IPS-NIHi7 (cell line): ENCODE measurements around the gene ENTPD7.
A peak's percentile ranks its signal among the peaks of the same experiment; 100 is the strongest.

Experiments used
- DNase-seq: peaks from one replicate; pipeline ENCODE4 v3.0.0; 2012; ENCODE audit warnings: mixed read lengths; ENCODE audit errors: extremely low spot score

Gene ENTPD7

GRCh38 chr10:99648717-99649116 lies 10.6 kb upstream of the ENTPD7 start:
- DNase-seq: no peak

- no peak for DNase-seq
Measured at GRCh38 chr10:99652800-99653390, 6.4 kb upstream of the ENTPD7 start.

- no peak for DNase-seq
Measured at GRCh38 chr10:99654390-99655175, 4.7 kb upstream of the ENTPD7 start.

- DNase-seq: no peak
Measured at GRCh38 chr10:99656199-99657064, 2.9 kb upstream of the ENTPD7 start.

- DNase-seq: peak; percentile 34
Measured at GRCh38 chr10:99658622-99659030, 683 bp upstream of the ENTPD7 start.

GRCh38 chr10:99659868-99660366 lies 608 bp downstream of the ENTPD7 start:
- peak; percentile 27 for DNase-seq

- DNase-seq: no peak
Measured at GRCh38 chr10:99660662-99661376, 1.5 kb downstream of the ENTPD7 start.

GRCh38 chr10:99661377-99661763 lies 2.1 kb downstream of the ENTPD7 start:
- no peak for DNase-seq

GRCh38 chr10:99665304-99665703 lies 6.0 kb downstream of the ENTPD7 start:
- DNase-seq: no peak

- no peak for DNase-seq
Measured at GRCh38 chr10:99667108-99667751, 7.9 kb downstream of the ENTPD7 start.

GRCh38 chr10:99671386-99671785 lies 12.1 kb downstream of the ENTPD7 start:
- DNase-seq: no peak

GRCh38 chr10:99672884-99673283 lies 13.6 kb downstream of the ENTPD7 start:
- DNase-seq: no peak

- no peak for DNase-seq
Measured at GRCh38 chr10:99673492-99673891, 14.2 kb downstream of the ENTPD7 start.

GRCh38 chr10:99674762-99675161 lies 15.5 kb downstream of the ENTPD7 start:
- DNase-seq: no peak

GRCh38 chr10:99676426-99676825 lies 17.1 kb downstream of the ENTPD7 start:
- no peak for DNase-seq

GRCh38 chr10:99676895-99677294 lies 17.6 kb downstream of the ENTPD7 start:
- no peak for DNase-seq

- DNase-seq: no peak
Measured at GRCh38 chr10:99678921-99679320, 19.6 kb downstream of the ENTPD7 start.

- DNase-seq: no peak
Measured at GRCh38 chr10:99681553-99681952, 22.2 kb downstream of the ENTPD7 start.

- no peak for DNase-seq
Measured at GRCh38 chr10:99682032-99682431, 22.7 kb downstream of the ENTPD7 start.

GRCh38 chr10:99682752-99683151 lies 23.4 kb downstream of the ENTPD7 start:
- peak; percentile 15 for DNase-seq

- DNase-seq: no peak
Measured at GRCh38 chr10:99685597-99685967, 26.3 kb downstream of the ENTPD7 start.
